WERI-Rb-1 (cell line): ENCODE measurements around the gene TUBAL3.
"Not testable (repeated sequence)": the region's sequence is repeated elsewhere in the genome, so short reads cannot be mapped to it uniquely, and the experiment has no call there.

ENCODE experiments used
- DNase-seq: peaks from one replicate; pipeline ENCODE4 v3.0.0-alpha.2; 2020
- H3K27ac ChIP-seq: fragments of 250-450 bp; sonication (Bioruptor Pico); 2 replicates; pipeline ENCODE4 v1.5.1; 2020; ENCODE audit warnings: mild to moderate bottlenecking, moderate library complexity
- H3K27me3 ChIP-seq: fragments of 250-450 bp; sonication (Bioruptor Pico); 2 replicates; pipeline ENCODE4 v1.5.1; 2021; ENCODE audit warnings: mild to moderate bottlenecking, low read depth, moderate library complexity; ENCODE audit not compliant: insufficient read depth, severe bottlenecking
- H3K36me3 ChIP-seq: fragments of 250-450 bp; sonication (Bioruptor Pico); 2 replicates; pipeline ENCODE4 v1.5.1; 2020; ENCODE audit warnings: mild to moderate bottlenecking, moderate library complexity
- H3K4me3 ChIP-seq: 2 replicates; pipeline ENCODE4 v1.5.1; 2011; ENCODE audit warnings: low read depth, mild to moderate bottlenecking, control low read depth, low read length
- H3K9me3 ChIP-seq: fragments of 250-450 bp; sonication (Bioruptor Pico); 2 replicates; pipeline ENCODE4 v1.5.1; 2021; ENCODE audit warnings: mild to moderate bottlenecking, moderate library complexity; ENCODE audit not compliant: severe bottlenecking
- TF ChIP-seq, protein P1 (sequence below): IDR thresholded peaks from 2 replicates; pipeline ENCODE4 v1.5.1; 2011; ENCODE audit warnings: low read depth, mild to moderate bottlenecking, control low read depth, inconsistent platforms, low read length

Gene TUBAL3

DNA sequence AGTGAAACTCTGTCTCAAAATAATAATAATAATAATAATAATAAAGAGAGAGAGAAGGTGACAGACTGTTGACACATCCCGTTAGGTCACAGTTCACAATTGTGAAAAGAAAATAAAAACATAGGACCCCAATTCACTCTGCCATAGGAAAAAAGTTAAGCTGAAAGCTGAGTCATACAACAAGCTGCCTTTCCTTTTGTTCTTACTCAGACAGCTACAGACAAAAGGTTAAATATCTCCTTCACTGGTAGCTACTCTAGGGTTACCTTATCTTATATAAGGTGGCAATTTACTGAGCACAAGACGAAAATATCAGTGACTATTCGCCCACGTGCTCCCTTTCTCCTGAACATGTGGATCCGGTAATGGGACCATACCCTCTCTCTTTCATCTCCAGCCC, 17.5 kb downstream of the TUBAL3 start:
- Histone ChIP-seq H3K9me3 (no peaks in the 10 kb centered on the region), H3K27me3 (no peaks in the 10 kb centered on the region), H3K4me3 (no peak overlapping the region), H3K36me3 (no peaks in the 10 kb centered on the region), H3K27ac (no peak overlapping the region)
- no peak for DNase-seq
- TF ChIP-seq, protein P1, sequence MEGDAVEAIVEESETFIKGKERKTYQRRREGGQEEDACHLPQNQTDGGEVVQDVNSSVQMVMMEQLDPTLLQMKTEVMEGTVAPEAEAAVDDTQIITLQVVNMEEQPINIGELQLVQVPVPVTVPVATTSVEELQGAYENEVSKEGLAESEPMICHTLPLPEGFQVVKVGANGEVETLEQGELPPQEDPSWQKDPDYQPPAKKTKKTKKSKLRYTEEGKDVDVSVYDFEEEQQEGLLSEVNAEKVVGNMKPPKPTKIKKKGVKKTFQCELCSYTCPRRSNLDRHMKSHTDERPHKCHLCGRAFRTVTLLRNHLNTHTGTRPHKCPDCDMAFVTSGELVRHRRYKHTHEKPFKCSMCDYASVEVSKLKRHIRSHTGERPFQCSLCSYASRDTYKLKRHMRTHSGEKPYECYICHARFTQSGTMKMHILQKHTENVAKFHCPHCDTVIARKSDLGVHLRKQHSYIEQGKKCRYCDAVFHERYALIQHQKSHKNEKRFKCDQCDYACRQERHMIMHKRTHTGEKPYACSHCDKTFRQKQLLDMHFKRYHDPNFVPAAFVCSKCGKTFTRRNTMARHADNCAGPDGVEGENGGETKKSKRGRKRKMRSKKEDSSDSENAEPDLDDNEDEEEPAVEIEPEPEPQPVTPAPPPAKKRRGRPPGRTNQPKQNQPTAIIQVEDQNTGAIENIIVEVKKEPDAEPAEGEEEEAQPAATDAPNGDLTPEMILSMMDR = no peak

DNA sequence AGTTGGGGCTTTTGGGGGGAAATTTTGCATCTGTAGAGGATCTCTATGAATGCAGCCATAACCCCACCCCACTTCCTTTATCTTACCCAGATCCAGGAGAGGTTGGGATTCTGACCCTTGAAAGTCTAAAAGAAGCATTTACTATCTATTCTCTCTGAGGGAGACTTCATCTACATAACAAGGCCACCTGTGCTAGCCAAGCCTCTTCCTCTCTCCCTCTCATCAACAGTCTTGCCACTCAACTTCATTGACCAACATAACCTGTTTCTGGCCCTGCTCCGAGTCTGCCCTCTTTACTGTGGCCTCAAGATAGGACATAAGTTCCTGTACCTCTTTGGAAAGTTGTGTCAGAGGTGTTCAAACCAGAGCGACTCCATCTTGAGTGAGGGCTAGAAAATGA, 19.4 kb downstream of the TUBAL3 start:
- no peaks in the 10 kb centered on the region for H3K9me3 ChIP-seq
- DNase-seq = no peak
- TF ChIP-seq, protein P1 = no peak
- H3K27me3 ChIP-seq = no peaks in the 10 kb centered on the region
- no peak overlapping the region for H3K27ac ChIP-seq
- no peak overlapping the region for H3K4me3 ChIP-seq
- no peaks in the 10 kb centered on the region for H3K36me3 ChIP-seq

GRCh38 chr10:5381187-5381586, 23.4 kb downstream of the TUBAL3 start:
- Histone ChIP-seq H3K27me3 (peaks cover 7% of the 10 kb centered on the region), H3K36me3 (no peaks in the 10 kb centered on the region)
- DNase-seq = no peak

DNA sequence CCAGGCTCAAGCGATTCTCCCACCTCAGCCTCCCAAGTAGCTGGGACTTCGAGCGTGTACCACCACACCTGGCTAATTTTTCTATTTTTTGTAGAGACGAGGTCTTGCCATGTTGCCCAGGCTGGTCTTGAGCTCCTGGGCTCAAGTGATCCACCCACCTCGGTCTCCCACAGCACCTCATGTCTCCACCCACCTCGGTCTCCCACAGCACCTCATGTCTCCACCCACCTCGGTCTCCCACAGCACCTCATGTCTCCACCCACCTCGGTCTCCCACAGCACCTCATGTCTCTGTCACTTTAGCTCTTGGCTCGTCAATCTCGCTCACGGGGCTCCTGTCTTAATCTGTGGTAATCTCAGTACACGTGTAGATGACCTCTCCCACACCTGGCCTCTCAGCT, 24.2 kb downstream of the TUBAL3 start:
- not testable (repeated sequence) for H3K9me3 ChIP-seq, H3K36me3 ChIP-seq, H3K27me3 ChIP-seq, H3K4me3 ChIP-seq, DNase-seq, H3K27ac ChIP-seq

More at GRCh38 chr10:5381187-5381586, 23.4 kb downstream of the TUBAL3 start:
- TF ChIP-seq, protein P1 = no peak
- no peak overlapping the region for H3K4me3 ChIP-seq
- H3K9me3 ChIP-seq = no peaks in the 10 kb centered on the region
- H3K27ac ChIP-seq = no peak overlapping the region

DNA sequence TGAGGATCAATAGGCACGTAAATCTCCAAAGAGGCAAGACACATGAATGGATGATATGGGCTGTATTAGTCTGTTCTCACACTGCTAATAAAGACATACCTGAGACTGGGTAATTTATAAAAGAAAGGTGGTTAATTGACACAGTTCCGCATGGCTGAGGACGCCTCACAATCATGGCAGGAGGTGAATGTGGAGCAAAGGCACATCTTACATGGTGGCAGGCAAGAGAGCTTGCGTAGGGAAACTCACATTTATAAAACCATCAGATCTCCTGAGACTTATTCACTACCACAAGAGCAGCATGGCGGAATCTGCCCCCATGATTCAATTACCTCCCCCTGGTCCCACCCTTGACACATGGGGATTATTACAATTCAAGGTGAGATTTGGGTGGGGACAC, 25.4 kb downstream of the TUBAL3 start:
- not testable (repeated sequence) for H3K4me3 ChIP-seq, H3K36me3 ChIP-seq, DNase-seq, H3K27ac ChIP-seq, H3K9me3 ChIP-seq
- H3K27me3 ChIP-seq = peaks cover 15% of the 10 kb centered on the region

DNA sequence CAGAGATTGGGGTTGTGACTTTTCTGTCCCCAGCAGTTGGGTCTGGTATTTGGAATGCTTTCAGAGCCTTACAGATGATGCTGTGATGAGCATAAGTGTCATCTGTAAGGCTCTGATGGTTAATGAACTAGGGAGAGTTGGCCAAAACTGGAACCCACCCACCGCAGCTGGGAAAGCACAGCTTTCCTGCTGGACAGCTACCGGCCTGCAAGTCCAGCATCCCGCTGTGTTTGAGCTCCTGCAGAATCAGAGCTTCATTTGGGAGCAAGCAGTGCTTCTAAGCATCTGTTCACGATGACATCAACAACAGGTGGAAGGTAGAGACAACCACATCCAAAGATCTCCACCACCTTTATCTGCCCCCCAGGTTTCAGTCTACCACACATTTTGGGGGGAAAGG, 28.2 kb downstream of the TUBAL3 start:
- Histone ChIP-seq H3K36me3 (no peaks in the 10 kb centered on the region), H3K27ac (no peak overlapping the region), H3K9me3 (no peaks in the 10 kb centered on the region), H3K4me3 (no peak overlapping the region), H3K27me3 (peaks cover 15% of the 10 kb centered on the region)
- TF ChIP-seq, protein P1 = no peak
- DNase-seq = no peak

- H3K9me3 ChIP-seq = no peaks in the 10 kb centered on the region
- peaks cover 15% of the 10 kb centered on the region for H3K27me3 ChIP-seq
- no peak overlapping the region for H3K4me3 ChIP-seq
- H3K27ac ChIP-seq = no peak overlapping the region
- TF ChIP-seq, protein P1 = no peak
- no peak for DNase-seq
- no peaks in the 10 kb centered on the region for H3K36me3 ChIP-seq
Observed at GRCh38 chr10:5373891-5374611, 30.6 kb downstream of the TUBAL3 start.
